GM12873 (cell line): ENCODE results near the gene SLAMF9.

ENCODE experiments used
- TF ChIP-seq, protein P1 (sequence below): IDR thresholded peaks from 2 replicates; pipeline ENCODE4 v1.5.1; 2012; ENCODE audit warnings: low read depth, mild to moderate bottlenecking, moderate library complexity, low read length, control low read depth; ENCODE audit not compliant: insufficient read depth; ENCODE audit errors: missing control alignments

SLAMF9 gene

DNA sequence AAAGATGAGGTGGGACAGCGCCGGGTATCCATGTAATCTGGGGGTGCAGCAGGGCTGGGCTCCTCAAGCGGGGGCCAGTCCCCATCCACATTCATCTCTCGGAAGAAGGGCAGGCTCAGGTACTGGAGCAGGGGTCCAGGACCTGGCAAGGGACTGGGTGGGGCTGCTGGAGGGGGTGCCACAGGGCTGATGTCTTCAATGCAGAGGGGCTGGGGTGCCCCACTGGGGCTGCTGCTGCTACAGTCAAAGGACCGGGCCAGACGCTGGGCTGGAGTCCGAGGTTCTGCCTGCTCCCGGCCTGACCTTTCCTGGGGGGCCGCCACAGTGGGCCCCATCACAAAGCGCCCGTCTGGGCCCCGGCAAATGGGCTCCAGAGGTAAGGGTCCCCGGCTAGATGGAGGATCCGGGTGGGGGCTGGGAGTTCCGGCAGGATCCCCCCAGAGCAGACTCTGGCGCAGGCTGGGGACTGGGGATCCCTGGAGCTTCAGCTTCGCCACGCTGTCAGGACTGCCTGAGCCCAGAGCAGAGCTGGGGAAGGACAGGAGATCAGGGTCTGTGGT lies 25.5 kb downstream of the SLAMF9 start:
- TF ChIP-seq, protein P1, sequence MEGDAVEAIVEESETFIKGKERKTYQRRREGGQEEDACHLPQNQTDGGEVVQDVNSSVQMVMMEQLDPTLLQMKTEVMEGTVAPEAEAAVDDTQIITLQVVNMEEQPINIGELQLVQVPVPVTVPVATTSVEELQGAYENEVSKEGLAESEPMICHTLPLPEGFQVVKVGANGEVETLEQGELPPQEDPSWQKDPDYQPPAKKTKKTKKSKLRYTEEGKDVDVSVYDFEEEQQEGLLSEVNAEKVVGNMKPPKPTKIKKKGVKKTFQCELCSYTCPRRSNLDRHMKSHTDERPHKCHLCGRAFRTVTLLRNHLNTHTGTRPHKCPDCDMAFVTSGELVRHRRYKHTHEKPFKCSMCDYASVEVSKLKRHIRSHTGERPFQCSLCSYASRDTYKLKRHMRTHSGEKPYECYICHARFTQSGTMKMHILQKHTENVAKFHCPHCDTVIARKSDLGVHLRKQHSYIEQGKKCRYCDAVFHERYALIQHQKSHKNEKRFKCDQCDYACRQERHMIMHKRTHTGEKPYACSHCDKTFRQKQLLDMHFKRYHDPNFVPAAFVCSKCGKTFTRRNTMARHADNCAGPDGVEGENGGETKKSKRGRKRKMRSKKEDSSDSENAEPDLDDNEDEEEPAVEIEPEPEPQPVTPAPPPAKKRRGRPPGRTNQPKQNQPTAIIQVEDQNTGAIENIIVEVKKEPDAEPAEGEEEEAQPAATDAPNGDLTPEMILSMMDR = no peak

DNA sequence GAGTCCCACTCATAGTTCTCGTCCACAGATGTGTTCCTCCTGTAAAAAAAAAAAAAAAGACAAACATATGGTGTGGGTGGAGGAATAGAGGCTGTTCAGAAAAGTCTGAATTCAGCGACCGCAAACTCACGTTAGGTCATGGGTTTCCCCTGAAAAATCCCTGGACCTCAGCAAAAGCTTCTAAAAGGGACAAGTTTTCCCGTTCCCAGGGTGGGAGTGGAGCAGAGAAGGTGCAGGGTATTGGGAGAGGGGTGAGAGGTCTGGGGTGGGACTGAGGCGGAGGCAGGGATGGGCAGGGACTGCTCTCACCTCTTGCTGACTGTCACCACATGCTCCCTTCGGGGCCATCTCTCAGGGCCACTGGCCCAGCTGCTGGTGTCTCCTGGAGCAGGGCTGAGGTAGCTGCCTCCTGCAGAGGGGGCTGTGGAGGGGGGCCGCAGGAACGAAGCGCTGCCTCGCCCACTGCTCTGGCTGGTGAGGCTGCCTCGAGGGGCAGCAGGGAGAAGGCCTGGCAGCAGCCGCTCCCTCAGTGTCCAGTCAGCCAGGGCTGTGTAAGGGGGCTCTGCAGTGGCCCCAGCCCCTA lies 26.1 kb downstream of the SLAMF9 start:
- TF ChIP-seq, protein P1 = peak; percentile 2

DNA sequence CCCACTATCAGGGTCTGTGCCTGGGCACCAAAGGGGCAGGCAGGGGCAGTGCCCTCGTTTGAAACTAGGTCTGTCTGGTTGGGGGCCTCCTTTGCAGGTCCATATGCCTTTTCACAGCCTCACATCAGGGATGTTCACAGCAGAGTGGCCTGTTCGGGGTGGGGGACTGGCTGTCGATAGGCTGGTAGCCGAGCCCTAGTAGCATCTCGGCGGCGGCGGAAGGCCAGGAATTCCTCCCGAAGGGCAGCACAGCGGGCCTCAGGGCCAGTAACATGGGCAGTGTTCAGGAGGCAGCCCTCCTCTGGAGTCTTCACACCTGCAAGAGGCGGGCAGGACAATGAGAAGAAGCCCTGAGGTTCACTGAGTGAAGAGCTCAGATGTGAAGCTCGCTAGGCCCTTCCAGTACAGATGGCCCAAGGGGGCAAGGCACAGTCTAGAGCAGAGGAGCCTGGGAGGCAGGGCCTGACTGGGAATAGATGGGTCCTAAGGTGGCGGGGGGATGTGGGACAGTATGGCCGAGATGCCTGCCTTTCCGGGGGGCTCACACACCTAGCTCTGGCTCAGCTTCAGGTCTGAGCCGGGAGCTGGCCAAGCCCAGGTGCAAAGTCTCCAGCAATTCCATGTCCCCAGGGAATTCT lies 26.7 kb downstream of the SLAMF9 start:
- TF ChIP-seq, protein P1 = no peak

DNA sequence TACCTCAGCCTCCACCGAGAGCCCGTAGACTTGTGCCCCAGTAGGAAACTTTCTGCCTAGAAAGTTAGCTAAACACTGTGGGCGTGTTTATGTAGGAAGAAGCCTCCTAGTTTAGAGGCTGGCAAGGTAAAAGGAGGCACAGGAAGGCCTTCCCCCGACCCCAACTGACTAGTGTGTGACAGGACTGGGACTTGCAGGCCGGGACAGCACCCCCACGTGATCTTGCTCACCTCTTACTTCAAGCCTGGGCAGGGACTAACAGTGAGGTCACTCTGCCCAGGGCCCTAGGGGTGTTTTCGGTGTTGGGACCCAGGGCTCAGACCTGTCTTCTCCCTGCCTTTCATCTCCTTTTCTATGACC lies 28.3 kb downstream of the SLAMF9 start:
- TF ChIP-seq, protein P1 = no peak

GRCh38 chr1:159924791-159925718 lies 29.0 kb downstream of the SLAMF9 start, which contains the start of gene TAGLN2:
Gene TAGLN2 (minus strand): TSS chr1:159925507. CDS start chr1:159920509, 4,998 bp downstream.
- TF ChIP-seq, protein P1 = no peak

- TF ChIP-seq, protein P1 = no peak
Measured at GRCh38 chr1:159924025-159924790, 29.8 kb downstream of the SLAMF9 start.
